CD4-positive, CD25-positive, alpha-beta regulatory T cell (primary cell): Measurements from ENCODE around the gene POLR2E. TPM values are rescaled to one million over a fixed set of nuclear protein-coding genes. Genes with fewer than 3 reads are reported as not detected.
A peak's percentile ranks its signal among the peaks of the same experiment; 100 is the strongest.

ENCODE experiments used
- ATAC-seq, 2 donors: fragments of 150-1000 bp; cut with Tn5 transposase; one replicate each; pipeline ENCODE4 v1.10.0; 2021; ENCODE audit warnings: low read depth in 2 of 2, moderate number of reproducible peaks in 2 of 2, moderate library complexity in 1 of 2
- DNase-seq, 3 donors: peaks; one replicate each; pipeline versions ENCODE4 v3.0.0 to v3.0.0-alpha.2; 2012 to 2022; ENCODE audit warnings: mixed read lengths in 1 of 3
- H3K27ac ChIP-seq: one replicate; pipeline ENCODE4 v1.7.0; 2013; ENCODE audit warnings: mild to moderate bottlenecking, low read length; ENCODE audit not compliant: insufficient read depth, poor library complexity, severe bottlenecking
- H3K27me3 ChIP-seq: one replicate; pipeline ENCODE4 v1.7.0; 2013; ENCODE audit warnings: low read length; ENCODE audit not compliant: control insufficient read depth, insufficient read depth
- H3K36me3 ChIP-seq: one replicate; pipeline ENCODE4 v1.7.0; 2013; ENCODE audit warnings: mild to moderate bottlenecking, low read length, moderate library complexity; ENCODE audit not compliant: control insufficient read depth, insufficient read depth
- H3K4me1 ChIP-seq: 2 replicates; pipeline ENCODE4 v1.7.0; 2013; ENCODE audit warnings: mild to moderate bottlenecking, low read length; ENCODE audit not compliant: insufficient read depth, control insufficient read depth, poor library complexity, severe bottlenecking
- H3K4me3 ChIP-seq: one replicate; pipeline ENCODE4 v1.7.0; 2013; ENCODE audit warnings: low read depth, mild to moderate bottlenecking, low read length, moderate library complexity
- H3K9me3 ChIP-seq, 2 experiments: 1 replicate in 1 of 2; 2 replicates in 1 of 2; pipeline ENCODE4 v1.7.0; 2013; ENCODE audit warnings: low read length in 2 of 2, mild to moderate bottlenecking in 1 of 2, moderate library complexity in 1 of 2; ENCODE audit not compliant: control insufficient read depth in 2 of 2
- H3K27ac Mint-ChIP-seq, 3 donors: one replicate each; pipeline ENCODE4 v1.8.0; 2020 to 2022; ENCODE audit warnings: mild to moderate bottlenecking in 3 of 3, mixed read lengths in 3 of 3, moderate library complexity in 2 of 3
- H3K27me3 Mint-ChIP-seq: one replicate; pipeline ENCODE4 v1.8.0; 2022; ENCODE audit warnings: mild to moderate bottlenecking, mixed read lengths
- H3K36me3 Mint-ChIP-seq: one replicate; pipeline ENCODE4 v1.8.0; 2020; ENCODE audit warnings: mixed read lengths
- H3K4me1 Mint-ChIP-seq, 4 donors: one replicate each; pipeline ENCODE4 v1.8.0; 2020 to 2022; ENCODE audit warnings: mixed read lengths in 4 of 4, mild to moderate bottlenecking in 1 of 4
- H3K4me3 Mint-ChIP-seq, 4 donors: one replicate each; pipeline ENCODE4 v1.8.0; 2020 to 2022; ENCODE audit warnings: mild to moderate bottlenecking in 4 of 4, mixed read lengths in 4 of 4, moderate library complexity in 3 of 4
- H3K9me3 Mint-ChIP-seq, 7 donors: one replicate each; pipeline ENCODE4 v1.8.0; 2020 to 2022; ENCODE audit warnings: mixed read lengths in 7 of 7, mild to moderate bottlenecking in 3 of 7, moderate library complexity in 2 of 7
- polyA plus RNA-seq, 4 donors: library from polyadenylated mRNA; unstranded; fragments of 300-500 nt; fragmentation: Illumina TruSeq; gene quantifications; one replicate each; pipeline ENCODE4 v1.2.3, GENCODE V29; 2021
- total RNA-seq: library from RNA; stranded (reverse); gene quantifications from one replicate; pipeline ENCODE4 v1.2.3, GENCODE V29; 2022

Gene POLR2E
- total and polyA plus RNA-seq, 5 donors from 2014 or later: 72.4 to 145 (median 125) TPM

- Histone ChIP-seq H3K27me3 (no peaks in the 10 kb centered on the region), H3K4me1 (peaks cover 69% of the 10 kb centered on the region), H3K27ac (peak overlapping the region; percentile 33), H3K9me3 (no peaks in the 10 kb centered on the region), H3K4me3 (no peak overlapping the region), H3K36me3 (peaks cover 70% of the 10 kb centered on the region)
- Mint-ChIP-seq H3K4me1 (peaks cover 0 to 61% (median 12%) of the 10 kb centered on the region in 4 donors), H3K4me3 (peak overlapping the region; percentile 64 to 80 (median 68)), H3K27me3 (peaks cover 6% of the 10 kb centered on the region), H3K36me3 (peaks cover 16% of the 10 kb centered on the region), H3K9me3 (peaks cover 0 to 6% (median 0%) of the 10 kb centered on the region in 7 donors), H3K27ac (peak overlapping the region in 2 of 3 donors; percentile 52 to 69)
- ATAC-seq (no peak), DNase-seq (no peak)
Measured at GRCh38 chr19:1081301-1082164, 13.6 kb downstream of the POLR2E start.

- H3K4me3 ChIP-seq: no peak overlapping the region
- peaks cover 73% of the 10 kb centered on the region for H3K4me1 ChIP-seq
- H3K36me3 ChIP-seq: peaks cover 68% of the 10 kb centered on the region
- no peaks in the 10 kb centered on the region for H3K9me3 ChIP-seq
- Mint-ChIP-seq H3K27me3 (peaks cover 12% of the 10 kb centered on the region), H3K27ac (peak overlapping the region in 1 of 3 donors; percentile 69), H3K4me3 (peak overlapping the region in 3 of 4 donors; percentile 41 to 65 (median 59)), H3K4me1 (peaks cover 0 to 65% (median 20%) of the 10 kb centered on the region in 4 donors), H3K36me3 (peaks cover 23% of the 10 kb centered on the region), H3K9me3 (peaks cover 0 to 6% (median 0%) of the 10 kb centered on the region in 7 donors)
- DNase-seq: no peak
- no peaks in the 10 kb centered on the region for H3K27me3 ChIP-seq
- no peak for ATAC-seq
- peak overlapping the region; percentile 57 for H3K27ac ChIP-seq
Measured at GRCh38 chr19:1080360-1081161, 14.6 kb downstream of the POLR2E start.

GRCh38 chr19:1079566-1080111, 15.5 kb downstream of the POLR2E start:
- peak in 1 of 3 donors; percentile 69 for DNase-seq
- Mint-ChIP-seq H3K27ac (peak overlapping the region in 2 of 3 donors; percentile 51 to 92), H3K27me3 (peaks cover 16% of the 10 kb centered on the region), H3K4me1 (peaks cover 0 to 61% (median 19%) of the 10 kb centered on the region in 4 donors), H3K36me3 (peaks cover 16% of the 10 kb centered on the region), H3K9me3 (peaks cover 0 to 6% (median 0%) of the 10 kb centered on the region in 7 donors), H3K4me3 (peak overlapping the region; percentile 41 to 91 (median 82))
- Histone ChIP-seq H3K36me3 (peaks cover 63% of the 10 kb centered on the region), H3K4me3 (peak overlapping the region; percentile 26), H3K9me3 (no peaks in the 10 kb centered on the region), H3K4me1 (peaks cover 76% of the 10 kb centered on the region), H3K27me3 (no peaks in the 10 kb centered on the region), H3K27ac (peak overlapping the region; percentile 57)
- no peak for ATAC-seq

- peak; percentile 89 to 98 (median 95) for DNase-seq
- H3K36me3 ChIP-seq: peaks cover 61% of the 10 kb centered on the region
- H3K9me3 ChIP-seq: no peaks in the 10 kb centered on the region
- peaks cover 0 to 69% (median 19%) of the 10 kb centered on the region in 4 donors for H3K4me1 Mint-ChIP-seq
- peaks cover 0 to 1% (median 0%) of the 10 kb centered on the region in 7 donors for H3K9me3 Mint-ChIP-seq
- H3K4me3 Mint-ChIP-seq: peak overlapping the region; percentile 88 to 97 (median 92)
- H3K4me1 ChIP-seq: peaks cover 94% of the 10 kb centered on the region
- H3K27me3 Mint-ChIP-seq: peaks cover 16% of the 10 kb centered on the region
- peak overlapping the region; percentile 75 for H3K4me3 ChIP-seq
- ATAC-seq: peak; percentile 85 to 89
- H3K36me3 Mint-ChIP-seq: peaks cover 27% of the 10 kb centered on the region
- peak overlapping the region; percentile 94 for H3K27ac ChIP-seq
- H3K27me3 ChIP-seq: no peaks in the 10 kb centered on the region
- H3K27ac Mint-ChIP-seq: peak overlapping the region; percentile 97 to 99 (median 97)
Measured at GRCh38 chr19:1076951-1077350, 18.2 kb downstream of the POLR2E start.

- peaks cover 93% of the 10 kb centered on the region for H3K4me1 ChIP-seq
- H3K36me3 Mint-ChIP-seq: peaks cover 31% of the 10 kb centered on the region
- peaks cover 56% of the 10 kb centered on the region for H3K36me3 ChIP-seq
- H3K27ac Mint-ChIP-seq: peak overlapping the region; percentile 97 to 99 (median 97)
- no peaks in the 10 kb centered on the region for H3K27me3 ChIP-seq
- DNase-seq (no peak), ATAC-seq (no peak)
- peak overlapping the region; percentile 88 to 97 (median 92) for H3K4me3 Mint-ChIP-seq
- peak overlapping the region; percentile 47 for H3K4me3 ChIP-seq
- no peaks in the 10 kb centered on the region for H3K9me3 ChIP-seq
- H3K9me3 Mint-ChIP-seq: peaks cover 0 to 2% (median 0%) of the 10 kb centered on the region in 7 donors
- H3K27ac ChIP-seq: peak overlapping the region; percentile 94
- peaks cover 0 to 68% (median 21%) of the 10 kb centered on the region in 4 donors for H3K4me1 Mint-ChIP-seq
- H3K27me3 Mint-ChIP-seq: peaks cover 16% of the 10 kb centered on the region
Measured at GRCh38 chr19:1076046-1076386, 19.2 kb downstream of the POLR2E start.

- peaks cover 31% of the 10 kb centered on the region for H3K36me3 Mint-ChIP-seq
- ATAC-seq (peak; percentile 37 to 42), DNase-seq (peak; percentile 91 to 94 (median 92))
- H3K27ac Mint-ChIP-seq: peak overlapping the region; percentile 97 to 99 (median 97)
- peaks cover 0 to 2% (median 0%) of the 10 kb centered on the region in 7 donors for H3K9me3 Mint-ChIP-seq
- peak overlapping the region; percentile 94 for H3K27ac ChIP-seq
- peaks cover 49% of the 10 kb centered on the region for H3K36me3 ChIP-seq
- H3K4me1 ChIP-seq: peaks cover 91% of the 10 kb centered on the region
- peaks cover 16% of the 10 kb centered on the region for H3K27me3 Mint-ChIP-seq
- no peak overlapping the region for H3K4me3 ChIP-seq
- peaks cover 0 to 69% (median 21%) of the 10 kb centered on the region in 4 donors for H3K4me1 Mint-ChIP-seq
- H3K4me3 Mint-ChIP-seq: peak overlapping the region; percentile 88 to 97 (median 92)
- no peaks in the 10 kb centered on the region for H3K27me3 ChIP-seq
- H3K9me3 ChIP-seq: no peaks in the 10 kb centered on the region
Measured at GRCh38 chr19:1074544-1075283, 20.5 kb downstream of the POLR2E start.
